HL-60 (cell line): ENCODE results near the gene PPP4R3C.

ENCODE experiments used
- CTCF ChIP-seq: IDR thresholded peaks from one replicate; pipeline ENCODE4 v1.5.1; 2011; ENCODE audit warnings: low read length, control low read depth, inconsistent platforms; ENCODE audit not compliant: insufficient read depth
- POLR2AphosphoS5 ChIP-seq: IDR thresholded peaks from 2 replicates; pipeline ENCODE4 v1.6.1; 2012; ENCODE audit warnings: low read depth

- TF ChIP-seq CTCF (no peak), POLR2AphosphoS5 (no peak)
These were observed 16.7 kb downstream of the PPP4R3C start for GRCh38 chrX:27446423-27446822.
